HL-60 (cell line): ENCODE measurements around the gene RBM26.

Experiments
- CTCF ChIP-seq: IDR thresholded peaks from one replicate; pipeline ENCODE4 v1.5.1; 2011; ENCODE audit warnings: low read length, control low read depth, inconsistent platforms; ENCODE audit not compliant: insufficient read depth
- POLR2AphosphoS5 ChIP-seq: IDR thresholded peaks from 2 replicates; pipeline ENCODE4 v1.6.1; 2012; ENCODE audit warnings: low read depth

DNA sequence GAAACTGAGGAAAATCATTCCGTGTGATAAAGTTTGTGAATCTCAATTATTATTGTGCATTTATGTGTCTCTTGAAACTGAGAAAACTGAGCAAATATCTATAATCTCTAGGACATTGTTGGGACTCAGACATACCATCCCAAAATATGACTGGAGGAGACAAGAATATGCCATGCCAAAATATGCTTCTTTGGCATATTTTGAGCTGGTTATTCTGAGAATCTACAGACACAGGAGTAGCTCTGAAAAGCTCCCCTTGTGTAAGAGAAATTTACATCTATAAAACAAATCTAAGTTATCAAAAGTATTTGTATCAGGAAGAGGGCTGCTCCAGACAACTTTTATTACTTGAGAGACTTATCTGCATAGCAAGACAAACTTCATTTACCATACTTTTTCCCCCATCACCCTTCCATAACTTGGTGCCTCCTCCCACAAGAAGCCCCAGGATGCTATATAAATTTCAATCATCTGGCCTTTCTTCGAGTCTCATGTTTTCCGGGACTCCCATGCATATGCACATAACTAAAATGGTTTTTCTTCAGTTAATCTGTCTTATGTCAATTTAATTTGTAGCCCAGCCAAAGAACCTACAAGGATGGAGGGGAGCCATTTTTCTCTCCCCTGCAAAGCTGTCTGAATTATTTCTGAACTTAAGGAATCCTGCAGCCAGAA is 46.3 kb upstream of the RBM26 start:
- no peak for TF ChIP-seq CTCF
- no peak for TF ChIP-seq POLR2AphosphoS5
